ENCODE results near the gene RAI1. TPM values are rescaled to one million over a fixed set of nuclear protein-coding genes. Genes with fewer than 3 reads are reported as not detected.

RAI1 gene
- total and polyA plus RNA-seq, 10 donors: 5.4 to 61.9 (median 35.2) TPM

- H3K4me3 ChIP-seq: peak overlapping the region in 1 of 8 donors; percentile 5
- intact Hi-C loops (cut with DNase I; ENCODE audit: low total_unique reads): no loop called here
- H3K27ac ChIP-seq: peak overlapping the region; percentile 57 to 88 (median 82)
Measured at GRCh38 chr17:17727111-17727659, 45.9 kb downstream of the RAI1 start.

GRCh38 chr17:17728146-17728545 lies 46.9 kb downstream of the RAI1 start:
- H3K9me3 ChIP-seq: no peaks in the 10 kb centered on the region
- peaks cover 38 to 94% (median 76%) of the 10 kb centered on the region in 6 donors for H3K4me1 ChIP-seq
- no peak for DNase-seq
- TF ChIP-seq POLR2AphosphoS5 (IDR thresholded peaks at IDR 0.05) (no peak), CTCF (IDR thresholded peaks at IDR 0.05 in 8 of 11, conservative IDR thresholded peaks at IDR 0.05 in 3 of 11) (no peak), POLR2A (IDR thresholded peaks at IDR 0.05) (no peak)
- peaks cover 0 to 14% (median 0%) of the 10 kb centered on the region in 6 donors for H3K36me3 ChIP-seq
- H3K4me3 ChIP-seq: no peak overlapping the region
- intact Hi-C loops (cut with DNase I; ENCODE audit: low total_unique reads): no loop called here
- 68 to 77% (median 74%) methylated on average over 10 of the region's 10 CpGs for WGBS, 5 donors
- peak overlapping the region in 6 of 8 donors; percentile 47 to 88 (median 83) for H3K27ac ChIP-seq
- H3K27me3 ChIP-seq (replicated peaks in 1 of 7): peaks cover 0 to 18% (median 0%) of the 10 kb centered on the region in 7 donors

More at GRCh38 chr17:17727111-17727659, 45.9 kb downstream of the RAI1 start:
- no peak for TF ChIP-seq POLR2A (IDR thresholded peaks at IDR 0.05)
- TF ChIP-seq POLR2AphosphoS5 (IDR thresholded peaks at IDR 0.05): peak in 1 of 3 donors; percentile 40
- Histone ChIP-seq H3K9me3 (no peaks in the 10 kb centered on the region), H3K4me1 (peaks cover 47 to 100% (median 83%) of the 10 kb centered on the region in 6 donors), H3K27me3 (replicated peaks in 1 of 7) (peaks cover 0 to 28% (median 8%) of the 10 kb centered on the region in 7 donors), H3K36me3 (peaks cover 0 to 6% (median 0%) of the 10 kb centered on the region in 6 donors)
- 72 to 87% (median 76%) methylated on average over 10 to 13 of the region's 13 CpGs for WGBS, 5 donors
- DNase-seq: no peak

DNA sequence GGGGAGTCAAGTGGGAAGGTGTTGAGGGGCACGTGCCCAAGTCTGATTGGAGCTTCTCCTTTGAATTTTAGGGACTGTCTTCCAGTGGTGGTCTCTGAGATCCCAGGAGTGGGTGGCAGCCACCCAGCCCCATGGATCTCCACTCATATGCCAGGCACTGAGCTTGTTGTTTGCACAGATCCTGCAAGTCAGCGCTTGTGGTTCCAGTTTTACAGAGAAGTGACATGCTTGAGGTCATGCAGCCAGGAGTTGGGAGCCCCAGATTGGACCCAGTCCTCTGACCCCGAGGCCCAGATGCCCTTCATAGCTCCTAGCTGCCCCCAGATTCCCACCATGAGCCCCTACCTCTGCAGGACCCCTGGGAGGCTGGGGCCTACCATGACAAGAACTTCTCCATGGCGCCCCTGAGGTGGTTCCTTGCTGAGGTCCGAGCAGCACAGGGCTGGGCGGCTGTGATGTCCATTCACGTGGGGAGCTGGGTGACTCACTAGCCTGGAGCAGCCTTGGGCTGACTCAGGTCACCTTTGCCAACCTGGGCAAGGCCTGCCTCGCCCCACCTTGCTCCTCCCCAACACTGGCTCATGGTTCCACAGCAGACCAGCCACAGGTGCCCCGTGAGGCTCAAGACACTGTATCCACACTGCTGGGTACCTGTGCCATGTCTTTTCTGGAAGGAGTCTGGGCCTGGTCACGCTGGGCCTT lies 47.4 kb downstream of the RAI1 start:
- DNase-seq: no peak
- no peak for TF ChIP-seq CTCF (IDR thresholded peaks at IDR 0.05 in 8 of 11, conservative IDR thresholded peaks at IDR 0.05 in 3 of 11)
- no peak for TF ChIP-seq POLR2A (IDR thresholded peaks at IDR 0.05)
- TF ChIP-seq POLR2AphosphoS5 (IDR thresholded peaks at IDR 0.05): no peak
- H3K27ac ChIP-seq: peak overlapping the region in 6 of 8 donors; percentile 20 to 88 (median 83)
- H3K4me3 ChIP-seq: no peak overlapping the region
- WGBS, 5 donors: 68 to 89% (median 83%) methylated on average over 5 to 10 of the region's 10 CpGs
- peaks cover 0 to 14% (median 0%) of the 10 kb centered on the region in 6 donors for H3K36me3 ChIP-seq
- H3K4me1 ChIP-seq: peaks cover 38 to 94% (median 72%) of the 10 kb centered on the region in 6 donors
- H3K9me3 ChIP-seq: no peaks in the 10 kb centered on the region
- H3K27me3 ChIP-seq (replicated peaks in 1 of 7): peaks cover 0 to 13% (median 0%) of the 10 kb centered on the region in 7 donors
- intact Hi-C loops (cut with DNase I; ENCODE audit: low total_unique reads): no loop called here

GRCh38 chr17:17729620-17730249 lies 48.5 kb downstream of the RAI1 start:
- DNase-seq: no peak

More at GRCh38 chr17:17729620-17730249, 48.5 kb downstream of the RAI1 start:
- no peaks in the 10 kb centered on the region for H3K9me3 ChIP-seq
- peaks cover 0 to 14% (median 0%) of the 10 kb centered on the region in 6 donors for H3K36me3 ChIP-seq
- intact Hi-C loops (cut with DNase I; ENCODE audit: low total_unique reads): no loop called here
- H3K27me3 ChIP-seq (replicated peaks in 1 of 7): peaks cover 0 to 2% (median 0%) of the 10 kb centered on the region in 7 donors
- H3K4me1 ChIP-seq: peaks cover 35 to 93% (median 69%) of the 10 kb centered on the region in 6 donors
- H3K27ac ChIP-seq: peak overlapping the region in 5 of 8 donors; percentile 47 to 88 (median 83)
- H3K4me3 ChIP-seq: no peak overlapping the region
- WGBS, 5 donors: 42 to 64% (median 59%) methylated on average over 5 of the region's 5 CpGs
- peak; percentile 34 to 83 (median 71) for TF ChIP-seq CTCF (IDR thresholded peaks at IDR 0.05 in 8 of 11, conservative IDR thresholded peaks at IDR 0.05 in 3 of 11)
- no peak for TF ChIP-seq POLR2A (IDR thresholded peaks at IDR 0.05)
- peak in 1 of 3 donors; percentile 11 for TF ChIP-seq POLR2AphosphoS5 (IDR thresholded peaks at IDR 0.05)

Data from spleen (tissue), 11 donors.